ENCODE results near the gene DRD4. TPM values are rescaled to one million over a fixed set of nuclear protein-coding genes. Genes with fewer than 3 reads are reported as not detected.

Gene DRD4
- total and polyA plus RNA-seq, 10 of the 15 experiments (the other 5 are each of a cell fraction or from before 2014, with no cell fraction given) = not detected

DNA sequence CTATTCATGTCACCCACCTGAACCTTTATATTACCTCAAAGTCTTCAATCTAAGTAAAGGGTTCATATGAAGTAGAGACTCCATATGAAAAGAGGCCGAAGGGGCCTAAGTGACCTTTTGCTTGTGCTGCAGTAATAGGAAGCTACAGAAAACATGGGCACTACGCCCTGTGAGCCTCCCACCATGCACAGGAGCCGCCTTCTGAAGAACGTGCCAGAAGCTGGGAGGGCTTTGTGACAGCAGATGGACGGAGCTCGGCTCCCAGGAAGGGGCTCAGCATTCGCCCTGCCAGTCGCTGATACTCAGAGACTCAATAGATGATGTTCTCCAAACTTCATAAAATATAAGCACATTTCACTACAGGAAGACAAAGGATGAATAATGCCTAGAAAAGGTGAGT is 36.8 kb downstream of the DRD4 start:
- SMC1A ChIA-PET (ENCODE audit: uncharacterized antibody, unreplicated experiment) = interaction anchor here (1.2 kb wide), 1 partner anchor 23 kb away, joined by 3 read pairs; no protein-coding TSS in a partner anchor
- Histone ChIP-seq H3K27ac (ENCODE audit: control insufficient read depth, insufficient read depth) (no peak overlapping the region), H3K36me3 (ENCODE audit: control insufficient read depth in 2 of 2, insufficient read depth in 2 of 2, low read length in 1 of 2) (peaks cover 6 to 9% of the 10 kb centered on the region in 2 experiments; a peak in 3 of 4 replicates), H2AFZ (ENCODE audit: control insufficient read depth, low read depth, low read length) (no peak overlapping the region), H3K4me1 (ENCODE audit: control insufficient read depth, insufficient read depth, low read length) (no peaks in the 10 kb centered on the region), H3K4me3 (no peak overlapping the region), H3K9me3 (replicated peaks; ENCODE audit: control insufficient read depth, insufficient read depth, low read length) (no peaks in the 10 kb centered on the region), H4K20me1 (ENCODE audit: control insufficient read depth, insufficient read depth) (no peaks in the 10 kb centered on the region), H3K27me3 (replicated peaks in 1 of 2; ENCODE audit: control insufficient read depth in 2 of 2, insufficient read depth in 2 of 2, low read length in 1 of 2) (no peaks in the 10 kb centered on the region), H3K4me2 (ENCODE audit: control insufficient read depth, insufficient read depth) (no peak overlapping the region), H3K9ac (ENCODE audit: control insufficient read depth, insufficient read depth, low read length) (no peak overlapping the region), H3K79me2 (ENCODE audit: control insufficient read depth, insufficient read depth, low read length) (no peaks in the 10 kb centered on the region)
- FAIRE-seq = no peak
- in situ Hi-C loops (cut with MboI) = no loop called here
- DNase-seq (ENCODE audit: low read depth, low spot score) = no peak
- CTCF ChIA-PET = interaction anchor here (0.6 to 2.8 kb wide), 4 partner anchors 12 to 92 kb away, joined by 3 to 17 read pairs (median 4); no protein-coding TSS in a partner anchor
- 98% methylated on average over 8 of the region's 8 CpGs for WGBS (ENCODE audit: insufficient coverage, insufficient replicate concordance, low lambda C conversion rate, missing lambda C conversion rate)
- intact Hi-C loops (cut with micrococcal nuclease; ENCODE audit: unreplicated experiment) = no loop called here
- ATAC-seq = no peak
- TF ChIP-seq MXI1 (IDR thresholded peaks at IDR 0.05; ENCODE audit: low read depth, low read length) = no peak
- no peak for TF ChIP-seq POLR2A (IDR thresholded peaks at IDR 0.05; ENCODE audit: low read depth, low read length)
- no peak for TF ChIP-seq CEBPB (IDR thresholded peaks at IDR 0.05; ENCODE audit: borderline replicate concordance in 1 of 2, low read depth in 2 of 2, low read length in 2 of 2)
- TF ChIP-seq RAD21 (IDR thresholded peaks at IDR 0.05; ENCODE audit: insufficient read depth, low read depth, low read length) = no peak
- TF ChIP-seq MTA2 (IDR thresholded peaks at IDR 0.05; ENCODE audit: low read depth) = no peak
- no peak for TF ChIP-seq YBX1 (IDR thresholded peaks at IDR 0.05)
- TF ChIP-seq NBN (IDR thresholded peaks at IDR 0.05) = no peak
- no peak for TF ChIP-seq FOXM1 (IDR thresholded peaks at IDR 0.05; ENCODE audit: low read depth, low read length)
- no peak for TF ChIP-seq CREM (IDR thresholded peaks at IDR 0.05; ENCODE audit: low read depth)
- TF ChIP-seq ATF7 (IDR thresholded peaks at IDR 0.05; ENCODE audit: low read depth) = no peak
- TF ChIP-seq PRDM15 (CRISPR knock-in tag; IDR thresholded peaks at IDR 0.05) = no peak
- TF ChIP-seq KLF5 (IDR thresholded peaks at IDR 0.05; ENCODE audit: partially characterized antibody) = no peak
- no peak for TF ChIP-seq ZNF622 (IDR thresholded peaks at IDR 0.05)
- TF ChIP-seq, protein P1, sequence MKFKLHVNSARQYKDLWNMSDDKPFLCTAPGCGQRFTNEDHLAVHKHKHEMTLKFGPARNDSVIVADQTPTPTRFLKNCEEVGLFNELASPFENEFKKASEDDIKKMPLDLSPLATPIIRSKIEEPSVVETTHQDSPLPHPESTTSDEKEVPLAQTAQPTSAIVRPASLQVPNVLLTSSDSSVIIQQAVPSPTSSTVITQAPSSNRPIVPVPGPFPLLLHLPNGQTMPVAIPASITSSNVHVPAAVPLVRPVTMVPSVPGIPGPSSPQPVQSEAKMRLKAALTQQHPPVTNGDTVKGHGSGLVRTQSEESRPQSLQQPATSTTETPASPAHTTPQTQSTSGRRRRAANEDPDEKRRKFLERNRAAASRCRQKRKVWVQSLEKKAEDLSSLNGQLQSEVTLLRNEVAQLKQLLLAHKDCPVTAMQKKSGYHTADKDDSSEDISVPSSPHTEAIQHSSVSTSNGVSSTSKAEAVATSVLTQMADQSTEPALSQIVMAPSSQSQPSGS (IDR thresholded peaks at IDR 0.05; ENCODE audit: low read length) = no peak
- no peak for TF ChIP-seq ZNF217 (IDR thresholded peaks at IDR 0.05)
- TF ChIP-seq, protein P2, sequence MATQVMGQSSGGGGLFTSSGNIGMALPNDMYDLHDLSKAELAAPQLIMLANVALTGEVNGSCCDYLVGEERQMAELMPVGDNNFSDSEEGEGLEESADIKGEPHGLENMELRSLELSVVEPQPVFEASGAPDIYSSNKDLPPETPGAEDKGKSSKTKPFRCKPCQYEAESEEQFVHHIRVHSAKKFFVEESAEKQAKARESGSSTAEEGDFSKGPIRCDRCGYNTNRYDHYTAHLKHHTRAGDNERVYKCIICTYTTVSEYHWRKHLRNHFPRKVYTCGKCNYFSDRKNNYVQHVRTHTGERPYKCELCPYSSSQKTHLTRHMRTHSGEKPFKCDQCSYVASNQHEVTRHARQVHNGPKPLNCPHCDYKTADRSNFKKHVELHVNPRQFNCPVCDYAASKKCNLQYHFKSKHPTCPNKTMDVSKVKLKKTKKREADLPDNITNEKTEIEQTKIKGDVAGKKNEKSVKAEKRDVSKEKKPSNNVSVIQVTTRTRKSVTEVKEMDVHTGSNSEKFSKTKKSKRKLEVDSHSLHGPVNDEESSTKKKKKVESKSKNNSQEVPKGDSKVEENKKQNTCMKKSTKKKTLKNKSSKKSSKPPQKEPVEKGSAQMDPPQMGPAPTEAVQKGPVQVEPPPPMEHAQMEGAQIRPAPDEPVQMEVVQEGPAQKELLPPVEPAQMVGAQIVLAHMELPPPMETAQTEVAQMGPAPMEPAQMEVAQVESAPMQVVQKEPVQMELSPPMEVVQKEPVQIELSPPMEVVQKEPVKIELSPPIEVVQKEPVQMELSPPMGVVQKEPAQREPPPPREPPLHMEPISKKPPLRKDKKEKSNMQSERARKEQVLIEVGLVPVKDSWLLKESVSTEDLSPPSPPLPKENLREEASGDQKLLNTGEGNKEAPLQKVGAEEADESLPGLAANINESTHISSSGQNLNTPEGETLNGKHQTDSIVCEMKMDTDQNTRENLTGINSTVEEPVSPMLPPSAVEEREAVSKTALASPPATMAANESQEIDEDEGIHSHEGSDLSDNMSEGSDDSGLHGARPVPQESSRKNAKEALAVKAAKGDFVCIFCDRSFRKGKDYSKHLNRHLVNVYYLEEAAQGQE (IDR thresholded peaks at IDR 0.05; ENCODE audit: low read depth, low read length) = no peak
- TF ChIP-seq SMAD5 (IDR thresholded peaks at IDR 0.05; ENCODE audit: low read depth) = no peak
- TF ChIP-seq BRCA1 (IDR thresholded peaks at IDR 0.05; ENCODE audit: low read depth, low read length) = no peak
- POLR2A ChIA-PET = interaction anchor here (1.6 kb wide), 1 partner anchor 13 kb away, joined by 3 read pairs; no protein-coding TSS in a partner anchor
- RAD21 ChIA-PET (ENCODE audit: unreplicated experiment) = interaction anchor here (1.0 kb wide), 1 partner anchor 52 kb away, joined by 5 read pairs; no protein-coding TSS in a partner anchor
- no TSS peak for BruUV-seq (replicated peaks)
